Measurements from ENCODE around the gene PEDS1.
"Not testable (repeated sequence)": the region's sequence is repeated elsewhere in the genome, so short reads cannot be mapped to it uniquely, and the experiment has no call there.

The PEDS1 gene

DNA sequence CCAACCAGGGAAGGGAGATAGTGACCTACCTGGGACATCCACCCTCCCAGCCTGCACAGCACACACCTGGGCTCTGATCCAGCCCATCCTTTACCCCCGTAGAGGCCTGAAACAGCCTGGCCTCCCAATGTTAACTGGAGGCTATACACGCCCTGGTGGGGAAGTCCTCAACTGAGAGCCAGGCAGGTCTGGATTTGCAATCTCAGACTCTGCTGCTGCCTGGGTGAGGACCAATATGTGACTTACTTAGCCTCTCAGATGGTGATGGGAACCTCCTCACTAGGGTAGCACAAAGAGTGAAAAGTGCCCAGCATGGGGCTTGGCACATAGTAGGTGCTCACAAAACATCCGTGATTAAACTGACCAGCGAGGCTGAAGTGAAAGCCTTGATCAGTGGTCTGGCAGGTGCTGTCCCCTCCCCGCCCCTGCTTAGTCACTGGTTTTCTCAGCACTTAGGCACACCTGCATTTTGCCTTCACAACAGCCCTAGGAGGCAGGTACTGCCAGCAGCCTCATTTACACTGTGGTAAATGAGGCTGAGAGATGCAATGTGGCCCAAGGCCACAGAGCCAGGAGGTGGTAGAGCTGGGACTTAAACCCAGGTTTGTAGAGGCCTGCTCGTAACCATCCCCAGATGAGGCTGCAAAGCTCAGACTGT is 12.4 kb downstream of the PEDS1 start:
- CTCF ChIA-PET: interaction anchor here (0.6 to 1.2 kb wide), 2 partner anchors 25 to 162 kb away, joined by 3 read pairs; no protein-coding TSS in a partner anchor
- Mint-ChIP-seq H3K36me3 (peaks cover 45% of the 10 kb centered on the region), H3K27ac (no peak overlapping the region)

DNA sequence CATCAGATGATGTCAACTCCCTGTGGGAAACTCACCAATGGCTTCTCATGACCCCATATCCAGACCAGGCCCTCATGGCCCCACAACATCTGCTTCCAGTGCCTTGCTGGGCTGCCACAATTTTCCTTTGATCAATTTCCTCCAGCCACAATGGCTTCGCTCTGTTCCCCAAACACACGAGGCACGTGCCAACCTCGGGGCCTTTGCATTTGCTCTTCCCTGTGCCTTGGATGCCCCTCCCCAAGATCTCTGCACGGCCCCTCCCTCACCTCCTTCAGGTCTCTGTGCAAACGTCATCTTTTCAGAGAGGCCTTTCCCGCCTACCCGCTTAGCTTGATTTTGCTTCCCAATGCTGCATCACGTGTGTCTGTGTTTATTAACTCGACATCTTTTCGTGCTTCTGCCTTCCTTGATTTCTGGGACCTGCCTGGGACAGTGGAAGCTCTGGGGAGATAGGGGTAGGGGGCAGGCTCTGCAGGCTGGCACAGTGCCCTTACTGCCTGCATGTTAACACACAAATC is 13.1 kb downstream of the PEDS1 start:
- Mint-ChIP-seq H3K36me3 (peaks cover 48% of the 10 kb centered on the region), H3K27me3 (no peaks in the 10 kb centered on the region), H3K9me3 (no peaks in the 10 kb centered on the region), H3K4me3 (no peak overlapping the region), H3K4me1 (peaks cover 17% of the 10 kb centered on the region), H3K27ac (peak overlapping the region; percentile 62)
- CTCF ChIA-PET: interaction anchor here (0.6 to 1.3 kb wide), 4 partner anchors 13 to 162 kb away, joined by 3 read pairs; partner anchors contain the start of gene PEDS1
- DNase-seq: no peak

More for the DNA sequence above, 12.4 kb downstream of the PEDS1 start:
- DNase-seq: no peak
- H3K27me3 Mint-ChIP-seq: no peaks in the 10 kb centered on the region
- no peak overlapping the region for H3K4me3 Mint-ChIP-seq
- no peaks in the 10 kb centered on the region for H3K9me3 Mint-ChIP-seq
- peaks cover 25% of the 10 kb centered on the region for H3K4me1 Mint-ChIP-seq

DNA sequence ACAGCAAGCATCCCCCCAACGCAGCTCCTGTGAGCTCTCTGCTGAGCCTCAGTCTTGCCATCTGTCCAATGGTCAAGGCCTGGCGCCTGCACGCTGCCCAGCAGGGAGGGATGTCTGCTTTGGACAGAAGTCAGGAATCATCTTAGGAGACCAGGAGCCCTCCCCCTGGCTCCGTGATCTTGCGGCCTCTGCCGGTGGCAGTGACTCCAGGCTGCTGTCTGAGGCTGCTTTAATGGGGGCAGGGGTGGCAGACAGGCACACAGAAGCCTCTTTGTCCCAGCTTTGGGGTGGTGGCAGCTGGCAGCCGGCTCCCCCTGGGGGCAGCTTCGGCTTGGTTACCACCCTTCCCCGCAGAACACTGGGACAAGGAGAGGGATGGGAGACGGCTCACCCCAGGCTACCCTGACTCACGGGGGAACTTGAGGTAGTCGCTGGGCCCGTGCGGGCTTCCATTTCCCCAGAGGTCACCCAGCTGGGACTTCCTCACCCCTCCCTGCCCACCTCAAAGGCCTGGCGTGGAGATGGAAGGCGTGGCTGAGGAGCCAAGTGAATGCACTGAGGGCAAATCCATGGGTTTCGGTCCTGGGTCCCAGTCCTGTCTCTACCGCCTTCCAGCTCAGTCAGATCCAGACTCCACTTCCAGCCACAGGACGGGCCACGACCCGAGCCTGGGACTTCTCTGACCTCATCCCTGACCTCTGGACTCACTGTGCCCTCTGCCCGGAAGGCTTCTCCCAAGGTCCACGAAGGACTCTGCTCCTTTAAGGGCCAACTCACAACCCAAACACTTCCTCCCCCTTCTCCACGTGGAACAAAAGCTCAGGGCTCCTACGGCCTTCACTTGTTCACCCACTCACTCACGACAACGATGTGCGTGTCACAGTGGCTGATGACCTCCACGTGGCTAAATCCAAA is 14.8 kb downstream of the PEDS1 start:
- Mint-ChIP-seq H3K9me3 (no peaks in the 10 kb centered on the region), H3K4me1 (peaks cover 17% of the 10 kb centered on the region), H3K36me3 (peaks cover 48% of the 10 kb centered on the region), H3K4me3 (no peak overlapping the region), H3K27me3 (no peaks in the 10 kb centered on the region), H3K27ac (no peak overlapping the region)
- DNase-seq: no peak
- CTCF ChIA-PET: interaction anchor here (1.0 kb wide), 1 partner anchor 18 kb away, joined by 4 read pairs; no protein-coding TSS in a partner anchor

DNA sequence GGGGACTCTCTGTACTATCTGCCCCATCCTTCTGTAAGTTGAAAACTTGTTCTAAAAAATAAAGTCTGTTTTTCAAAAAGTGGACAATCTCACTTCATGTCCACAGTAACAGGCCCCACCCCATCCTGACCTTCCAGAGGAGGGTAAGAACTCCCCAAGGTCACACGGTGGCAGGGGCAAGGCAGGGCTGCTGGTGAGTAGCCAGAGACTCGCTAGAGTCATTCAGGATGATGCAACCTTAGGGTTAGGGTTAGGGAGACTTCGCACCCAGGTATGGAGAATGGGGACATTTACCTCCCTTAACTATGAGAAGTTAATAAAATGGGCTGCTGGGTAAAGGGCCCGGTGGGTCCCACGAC is 15.4 kb downstream of the PEDS1 start:
- no peak overlapping the region for H3K27ac Mint-ChIP-seq
- no peak overlapping the region for H3K4me3 Mint-ChIP-seq

DNA sequence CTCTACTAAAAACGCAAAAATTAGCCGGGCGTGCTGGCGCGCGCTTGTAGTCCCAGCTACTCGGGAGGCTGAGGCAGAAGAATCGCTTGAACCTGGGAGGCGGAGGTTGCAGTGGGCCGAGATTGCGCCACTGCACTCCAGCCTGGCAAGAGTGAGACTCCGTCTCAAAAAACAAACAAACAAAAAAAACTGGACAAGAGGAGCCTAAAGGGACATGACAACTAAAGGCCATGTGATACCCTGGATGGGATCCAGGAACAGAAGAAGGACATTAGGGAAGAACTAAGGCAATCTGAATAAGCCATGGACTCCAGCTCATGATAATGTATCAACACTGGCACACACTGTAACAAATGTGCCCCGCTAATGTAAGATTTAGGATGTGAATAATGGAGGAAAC is 15.8 kb downstream of the PEDS1 start:
- CTCF ChIA-PET: interaction anchor here (1.0 kb wide), 2 partner anchors 16 to 17 kb away, joined by 3 to 4 read pairs; no protein-coding TSS in a partner anchor
- H3K27ac Mint-ChIP-seq, H3K27me3 Mint-ChIP-seq, H3K4me3 Mint-ChIP-seq, H3K9me3 Mint-ChIP-seq, DNase-seq: not testable (repeated sequence)
- peaks cover 10% of the 10 kb centered on the region for H3K4me1 Mint-ChIP-seq
- peaks cover 40% of the 10 kb centered on the region for H3K36me3 Mint-ChIP-seq

More for the DNA sequence above, 15.4 kb downstream of the PEDS1 start:
- DNase-seq: no peak
- Mint-ChIP-seq H3K27me3 (no peaks in the 10 kb centered on the region), H3K4me1 (peaks cover 14% of the 10 kb centered on the region), H3K36me3 (peaks cover 44% of the 10 kb centered on the region), H3K9me3 (no peaks in the 10 kb centered on the region)
- CTCF ChIA-PET: interaction anchor here (1.0 kb wide), 1 partner anchor 18 kb away, joined by 4 read pairs; no protein-coding TSS in a partner anchor

DNA sequence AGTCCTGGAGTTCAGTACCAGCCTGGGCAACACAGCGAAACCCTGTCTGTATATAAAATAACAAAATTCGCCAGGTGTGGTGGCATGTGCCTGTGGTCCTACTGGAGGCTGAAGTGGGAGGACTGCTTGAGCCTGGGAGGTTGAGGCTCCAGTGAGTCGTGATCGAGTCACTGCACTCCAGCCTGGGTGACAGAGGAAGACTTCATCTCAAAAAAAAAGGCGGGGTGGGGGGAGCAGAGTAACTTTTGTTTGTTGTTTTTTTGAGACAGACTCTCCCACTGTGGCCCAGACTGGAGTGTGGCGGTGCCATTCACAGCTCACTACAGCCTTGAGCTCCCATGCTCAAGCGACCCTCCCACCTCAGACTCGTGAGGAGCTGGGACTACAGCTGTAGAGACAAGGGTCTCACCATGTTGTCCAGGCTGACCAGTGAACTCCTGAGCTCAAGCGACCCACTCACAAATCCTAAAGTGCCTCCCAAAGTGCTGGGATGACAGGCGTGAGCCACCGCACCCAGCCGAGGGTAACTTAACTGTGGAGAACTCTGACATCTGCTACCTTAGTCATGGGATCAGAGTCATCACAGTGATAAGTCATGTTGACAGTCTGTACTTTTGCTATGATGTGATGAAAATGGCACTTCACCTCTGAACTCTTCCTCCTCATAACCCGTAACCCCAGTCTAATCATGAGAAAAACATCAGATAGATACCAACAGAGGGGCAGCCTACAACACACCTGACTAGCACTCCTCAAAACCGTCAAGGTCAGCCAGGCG is 16.5 kb downstream of the PEDS1 start:
- Mint-ChIP-seq H3K9me3 (no peaks in the 10 kb centered on the region), H3K27me3 (no peaks in the 10 kb centered on the region), H3K27ac (peak overlapping the region; percentile 49), H3K4me3 (no peak overlapping the region), H3K36me3 (peaks cover 41% of the 10 kb centered on the region), H3K4me1 (peaks cover 7% of the 10 kb centered on the region)
- CTCF ChIA-PET: interaction anchor here (1.0 kb wide), 2 partner anchors 15 to 17 kb away, joined by 3 to 4 read pairs; no protein-coding TSS in a partner anchor
- DNase-seq: no peak

DNA sequence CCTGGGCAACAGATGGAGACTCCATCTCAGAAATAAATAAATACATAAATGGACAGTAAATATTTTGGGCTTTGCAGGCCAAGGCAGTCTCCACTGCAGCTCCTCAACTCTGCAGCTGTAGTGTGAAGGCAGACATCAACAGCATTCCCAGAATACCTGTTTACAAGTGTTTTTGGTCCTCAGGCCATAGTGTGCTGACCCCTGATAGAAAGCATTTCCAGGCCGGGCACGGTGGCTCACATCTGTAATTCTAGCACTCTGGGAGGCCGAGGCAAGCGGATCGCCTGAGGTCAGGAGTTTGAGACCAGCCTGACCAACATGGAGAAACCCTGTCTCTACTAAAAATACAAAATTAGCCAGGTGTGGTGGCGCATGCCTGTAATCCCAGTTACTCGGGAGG is 18.4 kb downstream of the PEDS1 start:
- H3K4me1 Mint-ChIP-seq, H3K27ac Mint-ChIP-seq, DNase-seq, H3K27me3 Mint-ChIP-seq, H3K4me3 Mint-ChIP-seq, H3K9me3 Mint-ChIP-seq: not testable (repeated sequence)
- peaks cover 36% of the 10 kb centered on the region for H3K36me3 Mint-ChIP-seq
- CTCF ChIA-PET: interaction anchor here (0.9 to 1.9 kb wide), 4 partner anchors 9 to 34 kb away, joined by 3 to 8 read pairs (median 6); no protein-coding TSS in a partner anchor

DNA sequence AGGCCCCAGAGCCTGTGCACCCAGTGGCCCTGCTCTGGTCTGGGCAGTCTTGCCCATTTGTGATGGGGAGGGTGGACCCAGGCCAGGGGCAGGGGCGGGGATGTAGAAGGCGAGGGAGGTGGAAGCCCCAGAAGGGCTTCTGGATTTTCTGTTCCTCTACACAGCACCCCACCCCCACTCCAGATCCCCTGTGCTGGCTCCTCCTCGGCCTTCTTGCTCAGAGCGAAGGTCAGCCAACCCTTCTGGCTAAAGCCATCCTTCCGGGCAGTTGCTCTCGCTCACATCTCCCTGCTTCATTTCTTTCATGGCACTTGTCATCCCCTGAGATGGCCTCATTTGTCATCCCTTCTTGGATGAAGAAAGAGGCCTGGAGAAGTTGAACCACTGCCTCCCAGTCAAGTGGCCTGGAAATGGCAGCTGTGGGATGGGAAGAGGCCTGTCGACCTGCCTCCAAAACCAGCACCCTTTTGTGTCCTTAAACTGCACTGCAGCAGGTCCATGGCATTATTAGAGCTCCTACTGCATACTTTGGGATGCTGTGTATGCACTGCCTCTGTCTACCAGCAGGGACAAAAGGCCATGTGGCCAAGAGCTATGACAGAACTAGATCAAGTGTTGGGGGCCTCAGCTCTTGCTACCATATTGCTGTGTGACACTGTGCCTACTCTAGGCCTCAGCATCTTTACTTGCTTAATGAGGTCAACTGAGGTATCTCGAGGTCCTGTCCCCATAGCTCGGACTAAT is 19.9 kb downstream of the PEDS1 start:
- no peak overlapping the region for H3K4me3 Mint-ChIP-seq
- CTCF ChIA-PET: interaction anchor here (0.5 to 2.7 kb wide), 10 partner anchors 9 to 36 kb away, joined by 3 to 9 read pairs (median 4); partner anchors contain the start of genes PEDS1 and UBE2V1
- no peak overlapping the region for H3K27ac Mint-ChIP-seq
- DNase-seq: no peak
- H3K4me1 Mint-ChIP-seq: no peaks in the 10 kb centered on the region
- H3K27me3 Mint-ChIP-seq: no peaks in the 10 kb centered on the region
- no peaks in the 10 kb centered on the region for H3K9me3 Mint-ChIP-seq
- peaks cover 36% of the 10 kb centered on the region for H3K36me3 Mint-ChIP-seq

DNA sequence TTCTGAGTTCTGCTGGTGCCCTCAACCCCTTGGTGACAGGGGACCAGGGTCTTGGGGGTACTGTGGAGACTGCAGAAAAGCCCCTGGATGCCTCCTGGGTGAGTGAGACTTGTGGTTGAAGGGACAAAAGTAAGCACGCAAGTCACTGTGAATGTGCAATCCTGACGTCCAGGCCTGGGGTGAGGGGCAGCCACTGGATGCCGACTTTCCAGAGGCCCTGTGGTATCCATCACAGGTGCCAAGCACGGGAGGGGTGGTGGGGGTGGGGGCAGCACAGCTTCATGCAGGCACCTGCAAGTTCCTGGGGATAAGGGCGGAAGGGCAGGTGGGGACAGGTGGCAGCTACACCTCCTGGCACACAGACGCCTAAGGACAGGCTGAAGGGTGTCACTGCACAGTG is 20.5 kb downstream of the PEDS1 start:
- H3K36me3 Mint-ChIP-seq: peaks cover 40% of the 10 kb centered on the region
- no peak for DNase-seq
- H3K4me3 Mint-ChIP-seq: no peak overlapping the region
- no peak overlapping the region for H3K27ac Mint-ChIP-seq
- CTCF ChIA-PET: interaction anchor here (1.1 to 2.7 kb wide), 3 partner anchors 14 to 35 kb away, joined by 3 to 9 read pairs (median 4); partner anchors contain the start of gene PEDS1
- no peaks in the 10 kb centered on the region for H3K27me3 Mint-ChIP-seq
- no peaks in the 10 kb centered on the region for H3K9me3 Mint-ChIP-seq
- no peaks in the 10 kb centered on the region for H3K4me1 Mint-ChIP-seq

DNA sequence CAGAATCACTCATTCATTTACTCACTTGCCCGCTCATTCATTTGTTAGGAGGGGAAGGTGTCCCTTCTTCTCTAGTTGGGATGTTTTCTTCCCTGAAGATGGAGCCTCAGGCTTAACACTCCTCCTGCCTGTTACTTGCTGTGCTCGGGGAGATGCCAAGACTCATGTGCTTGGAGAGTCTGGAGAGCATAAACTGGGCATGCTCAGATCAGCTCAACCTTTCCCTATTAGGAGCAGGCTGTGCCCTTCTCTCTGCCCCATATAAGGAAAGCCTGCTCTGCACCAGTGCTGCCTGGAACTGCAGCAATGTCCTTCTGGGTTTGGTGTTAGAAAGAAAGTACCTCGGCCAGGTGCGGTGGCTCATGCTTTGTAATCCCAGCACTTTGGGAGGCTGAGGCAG is 22.5 kb downstream of the PEDS1 start:
- Mint-ChIP-seq H3K4me3 (no peak overlapping the region), H3K27ac (no peak overlapping the region), H3K36me3 (peaks cover 47% of the 10 kb centered on the region), H3K9me3 (no peaks in the 10 kb centered on the region), H3K27me3 (no peaks in the 10 kb centered on the region), H3K4me1 (peaks cover 8% of the 10 kb centered on the region)
- CTCF ChIA-PET: interaction anchor here (0.7 kb wide), 1 partner anchor 48 kb away, joined by 3 read pairs; no protein-coding TSS in a partner anchor
- DNase-seq: no peak

DNA sequence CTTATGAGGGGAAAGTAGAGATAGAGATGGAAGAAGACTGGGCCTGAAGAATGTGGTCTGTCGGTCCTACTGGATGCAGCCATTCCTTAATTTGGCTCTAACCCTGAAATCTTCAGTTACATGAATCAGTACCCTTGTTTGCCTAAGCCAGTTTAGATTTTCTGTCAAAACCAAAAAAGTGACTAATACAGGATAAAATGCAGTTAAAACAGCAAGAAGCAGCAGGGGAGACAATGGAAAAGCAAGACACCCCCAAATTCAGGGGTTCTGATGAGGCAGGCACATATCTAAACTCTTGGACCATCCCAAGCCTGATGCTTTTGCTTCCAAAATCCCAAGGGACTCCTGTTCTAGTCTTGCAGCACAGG is 23.2 kb downstream of the PEDS1 start:
- no peak overlapping the region for H3K4me3 Mint-ChIP-seq
- CTCF ChIA-PET: no interaction called here
- H3K36me3 Mint-ChIP-seq: peaks cover 45% of the 10 kb centered on the region
- H3K27me3 Mint-ChIP-seq: no peaks in the 10 kb centered on the region
- no peak overlapping the region for H3K27ac Mint-ChIP-seq
- peaks cover 8% of the 10 kb centered on the region for H3K4me1 Mint-ChIP-seq
- no peaks in the 10 kb centered on the region for H3K9me3 Mint-ChIP-seq
- DNase-seq: no peak

DNA sequence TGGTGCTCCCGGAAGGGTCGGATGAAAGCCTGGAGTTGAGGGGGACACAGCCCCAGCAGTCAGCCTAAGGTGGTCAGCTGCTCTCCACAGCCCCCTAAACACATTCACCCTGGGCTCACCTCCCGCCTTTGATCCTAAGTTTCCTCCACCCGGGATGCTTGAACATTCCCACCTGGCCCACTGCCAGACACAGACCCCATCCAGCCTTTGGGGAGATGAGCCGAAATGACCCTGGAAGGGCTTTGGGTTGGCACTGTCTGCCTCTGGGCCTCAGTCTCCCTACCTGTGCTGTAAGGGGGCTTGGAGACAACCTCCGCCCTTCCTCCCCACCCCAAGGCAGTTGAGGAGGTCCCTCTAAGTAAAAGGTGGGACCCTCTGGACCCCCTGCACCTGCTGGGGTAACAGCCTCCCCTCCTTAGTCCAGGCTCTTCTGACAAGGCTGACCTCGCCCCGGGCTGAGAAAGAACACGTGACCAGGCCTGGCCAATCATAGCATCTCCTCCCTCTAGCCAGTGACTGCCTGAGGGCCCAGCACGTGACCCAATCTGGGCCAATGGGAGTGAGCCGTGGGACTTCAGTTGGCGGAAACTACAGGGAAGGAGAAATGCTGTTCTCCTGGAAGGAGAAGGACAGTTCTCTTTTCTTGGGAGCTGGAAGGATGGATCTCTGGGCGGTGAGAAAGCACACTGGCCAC is 23.7 kb downstream of the PEDS1 start:
- no peak overlapping the region for H3K4me3 Mint-ChIP-seq
- H3K27ac Mint-ChIP-seq: no peak overlapping the region
- peaks cover 8% of the 10 kb centered on the region for H3K4me1 Mint-ChIP-seq
- DNase-seq: no peak
- no peaks in the 10 kb centered on the region for H3K27me3 Mint-ChIP-seq
- CTCF ChIA-PET: no interaction called here
- H3K9me3 Mint-ChIP-seq: no peaks in the 10 kb centered on the region
- peaks cover 51% of the 10 kb centered on the region for H3K36me3 Mint-ChIP-seq

DNA sequence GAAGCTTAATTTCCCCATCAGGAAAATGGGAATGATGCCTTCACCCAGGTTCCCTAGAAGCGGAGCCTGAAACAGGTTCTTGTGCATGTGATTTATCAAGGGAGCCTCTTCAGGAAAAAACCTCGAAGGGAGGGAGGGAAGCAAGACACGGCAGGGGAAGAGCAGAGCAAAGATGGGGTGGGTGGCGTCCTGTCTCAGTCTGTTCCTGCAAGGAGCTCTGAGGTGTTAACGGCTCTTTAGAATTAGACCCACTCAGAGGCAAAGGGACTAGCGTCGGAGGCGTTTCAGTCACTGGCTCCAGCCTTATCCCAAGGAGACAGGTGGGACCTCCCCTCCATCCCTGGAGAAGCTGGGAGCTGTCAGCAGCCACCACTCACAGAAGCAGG is 25.0 kb downstream of the PEDS1 start:
- Mint-ChIP-seq H3K36me3 (peaks cover 63% of the 10 kb centered on the region), H3K4me1 (peaks cover 8% of the 10 kb centered on the region), H3K27me3 (no peaks in the 10 kb centered on the region), H3K9me3 (no peaks in the 10 kb centered on the region), H3K27ac (no peak overlapping the region), H3K4me3 (no peak overlapping the region)
- CTCF ChIA-PET: no interaction called here
- DNase-seq: no peak
